HFFc6 (cell line): ENCODE measurements around the gene COL9A3. TPM values are rescaled to one million over a fixed set of nuclear protein-coding genes. Genes with fewer than 3 reads are reported as not detected.

Source experiments
- DNase-seq: peaks from one replicate; pipeline ENCODE4 v3.0.0-alpha.2; 2018
- H3K27ac Mint-ChIP-seq: 2 replicates; pipeline ENCODE4 v1.8.0; 2020; ENCODE audit warnings: mild to moderate bottlenecking, mixed read lengths
- H3K27me3 Mint-ChIP-seq: 2 replicates; pipeline ENCODE4 v1.8.0; 2021; ENCODE audit warnings: mild to moderate bottlenecking, moderate library complexity, mixed read lengths; ENCODE audit not compliant: insufficient read depth
- H3K36me3 Mint-ChIP-seq: 2 replicates; pipeline ENCODE4 v1.8.0; 2021; ENCODE audit warnings: low read depth, mixed read lengths
- H3K4me1 Mint-ChIP-seq: 2 replicates; pipeline ENCODE4 v1.8.0; 2020; ENCODE audit warnings: low read depth, mixed read lengths
- H3K4me3 Mint-ChIP-seq: 2 replicates; pipeline ENCODE4 v1.8.0; 2020; ENCODE audit warnings: mild to moderate bottlenecking, moderate library complexity, mixed read lengths
- H3K9me3 Mint-ChIP-seq: 2 replicates; pipeline ENCODE4 v1.8.0; 2020; ENCODE audit warnings: mild to moderate bottlenecking, mixed read lengths
- CTCF ChIP-seq: fragments of 200-600 bp; sonication (generic); IDR thresholded peaks from 2 replicates; pipeline ENCODE4 v1.5.0; 2021; ENCODE audit warnings: antibody characterized with exemption, mild to moderate bottlenecking
- total RNA-seq, 6 experiments: library from RNA; stranded (reverse); fragmentation: NEBNext Ultra II Directional; extraction: Animal tissue kit (Norgen Biotek cat#: 25700); gene quantifications; 2 replicates in 1 of 6; 3 replicates in 5 of 6; pipeline ENCODE4 v1.2.3, GENCODE V29; 2021

The COL9A3 gene
- total RNA-seq, 6 experiments from 2014 or later = 0.07 to 0.34 (median 0.09) TPM; not detected in 3

GRCh38 chr20:62889411-62889810 lies 72.6 kb downstream of the COL9A3 start:
- peaks cover 31% of the 10 kb centered on the region for H3K36me3 Mint-ChIP-seq
- no peaks in the 10 kb centered on the region for H3K9me3 Mint-ChIP-seq
- no peak for DNase-seq
- H3K27ac Mint-ChIP-seq = no peak overlapping the region
- H3K4me3 Mint-ChIP-seq = no peak overlapping the region
- H3K27me3 Mint-ChIP-seq = peaks cover 5% of the 10 kb centered on the region
- H3K4me1 Mint-ChIP-seq = peaks cover 23% of the 10 kb centered on the region
- no peak for TF ChIP-seq CTCF

- Mint-ChIP-seq H3K27ac (no peak overlapping the region), H3K4me1 (peaks cover 23% of the 10 kb centered on the region), H3K4me3 (no peak overlapping the region), H3K36me3 (peaks cover 31% of the 10 kb centered on the region), H3K27me3 (peaks cover 5% of the 10 kb centered on the region), H3K9me3 (no peaks in the 10 kb centered on the region)
- TF ChIP-seq CTCF = no peak
- no peak for DNase-seq
Measured at GRCh38 chr20:62889871-62890270, 73.0 kb downstream of the COL9A3 start.

- DNase-seq = no peak
- Mint-ChIP-seq H3K9me3 (no peaks in the 10 kb centered on the region), H3K36me3 (peaks cover 35% of the 10 kb centered on the region), H3K27me3 (peaks cover 5% of the 10 kb centered on the region; the same call in 1 of the 2 replicates), H3K4me1 (peaks cover 23% of the 10 kb centered on the region), H3K27ac (no peak overlapping the region; the same call in 1 of the 2 replicates), H3K4me3 (no peak overlapping the region)
- no peak for TF ChIP-seq CTCF
Measured at GRCh38 chr20:62890444-62890843, 73.6 kb downstream of the COL9A3 start.

Other genes with a start within 250 kb of the COL9A3 start
- gene SLCO4A1, start 174.5 kb upstream of the COL9A3 start, total RNA-seq = 1 to 10 TPM; 2.7 to 6.5 (median 3.4) TPM
- gene NTSR1, start 108.2 kb upstream of the COL9A3 start, total RNA-seq = 1 to 10 TPM; 3.1 to 6.5 (median 5.6) TPM
- 10 to 100 TPM; 14.9 to 17.8 (median 16.6) TPM for gene MRGBP, start 20.6 kb upstream of the COL9A3 start, total RNA-seq
- 10 to 100 TPM; 37.8 to 42.2 (median 39.0) TPM for gene OGFR, start 12.2 kb upstream of the COL9A3 start, total RNA-seq
- gene TCFL5, start 44.8 kb downstream of the COL9A3 start, total RNA-seq = 10 to 100 TPM; 19.9 to 25.2 (median 21.1) TPM
- 10 to 100 TPM; 31.9 to 36.1 (median 34.8) TPM for gene DIDO1, start 109.5 kb downstream of the COL9A3 start, total RNA-seq
- 10 to 100 TPM; 19.1 to 26.9 (median 22.6) TPM for gene GID8, start 121.1 kb downstream of the COL9A3 start, total RNA-seq
- gene SLC17A9, start 135.7 kb downstream of the COL9A3 start, total RNA-seq = 10 to 100 TPM; 32.8 to 47.0 (median 35.7) TPM
- gene BHLHE23, start 189.9 kb downstream of the COL9A3 start, total RNA-seq = not detected